Tibial nerve (tissue), 4 donors: ENCODE results near the gene SBSN. TPM values are rescaled to one million over a fixed set of nuclear protein-coding genes. Genes with fewer than 3 reads are reported as not detected.

Experiments
- DNase-seq, 2 donors: peaks; one replicate each; pipeline ENCODE4 v3.0.0-alpha.2; 2019; ENCODE audit warnings: low spot score in 2 of 2
- H3K27ac ChIP-seq, 4 donors: fragments of 200-600 bp; sonication (generic) in 3 of 4; one replicate each; pipeline ENCODE4 v1.5.1; 2017 to 2019; ENCODE audit warnings: mild to moderate bottlenecking in 1 of 4
- H3K27me3 ChIP-seq, 2 donors: fragments of 200-600 bp; sonication (generic) in 1 of 2; one replicate each; pipeline versions ENCODE4 v1.5.1 to v1.6.0; 2017 to 2019
- H3K36me3 ChIP-seq, 3 donors: fragments of 200-600 bp; sonication (generic); one replicate each; pipeline ENCODE4 v1.5.1; 2018 to 2019
- H3K4me1 ChIP-seq, 4 donors: fragments of 200-600 bp; sonication (generic) in 3 of 4; one replicate each; pipeline ENCODE4 v1.5.1; 2017 to 2019
- H3K4me3 ChIP-seq, 4 donors: fragments of 200-600 bp; sonication (generic) in 3 of 4; one replicate each; pipeline ENCODE4 v1.5.1; 2017 to 2019; ENCODE audit warnings: mild to moderate bottlenecking in 1 of 4, moderate library complexity in 1 of 4
- H3K9me3 ChIP-seq, 4 donors: fragments of 200-600 bp; sonication (generic) in 3 of 4; one replicate each; pipeline ENCODE4 v1.5.1; 2017 to 2019
- CTCF ChIP-seq, 5 experiments: fragments of 200-600 bp in 3 of 5; fragments of 450-650 bp in 2 of 5; sonication (generic) in 3 of 5; IDR thresholded peaks; one replicate each; pipeline ENCODE4 v1.5.1; 2016 to 2019; ENCODE audit warnings: antibody characterized with exemption in 5 of 5, mild to moderate bottlenecking in 3 of 5, moderate library complexity in 2 of 5
- EP300 ChIP-seq, 2 donors: sonication (generic); formaldehyde crosslinking; IDR thresholded peaks; one replicate each; pipeline ENCODE4 v1.6.1; 2017; ENCODE audit warnings: antibody characterized with exemption in 2 of 2, mild to moderate bottlenecking in 1 of 2
- POLR2A ChIP-seq, 2 donors: fragments of 450-650 bp; IDR thresholded peaks; one replicate each; pipeline ENCODE4 v1.6.1; 2017; ENCODE audit warnings: antibody characterized with exemption in 2 of 2, mild to moderate bottlenecking in 2 of 2, moderate library complexity in 2 of 2
- WGBS, 2 donors: methylation state at CpG; one replicate each; pipeline ENCODE4 v1.1.5; 2018; 5-methylcytosine and 5-hydroxymethylcytosine counted together
- total RNA-seq, 4 donors: library from RNA; depleted of rRNA; stranded (reverse); fragments of >200 nt; gene quantifications; one replicate each; pipeline ENCODE4 v1.1.0, GENCODE V29; 2016

The SBSN gene
- total RNA-seq, 4 donors from 2014 or later = not detected

GRCh38 chr19:35560677-35561076 is 32.6 kb upstream of the SBSN start:
- H3K27ac ChIP-seq = no peak overlapping the region
- H3K4me3 ChIP-seq = no peak overlapping the region
- no peak for DNase-seq
- H3K27me3 ChIP-seq = peaks cover 0 to 66% of the 10 kb centered on the region in 2 donors
- no peaks in the 10 kb centered on the region for H3K36me3 ChIP-seq
- 58 to 70% methylated on average over 6 of the region's 6 CpGs for WGBS, 2 donors
- H3K4me1 ChIP-seq = peaks cover 0 to 15% (median 2%) of the 10 kb centered on the region in 4 donors
- no peaks in the 10 kb centered on the region for H3K9me3 ChIP-seq
- no peak for TF ChIP-seq POLR2A (IDR thresholded peaks at IDR 0.05)
- no peak for TF ChIP-seq EP300 (IDR thresholded peaks at IDR 0.05)
- TF ChIP-seq CTCF (IDR thresholded peaks at IDR 0.05) = no peak

- Histone ChIP-seq H3K4me3 (no peak overlapping the region), H3K4me1 (peaks cover 0 to 15% (median 2%) of the 10 kb centered on the region in 4 donors), H3K36me3 (no peaks in the 10 kb centered on the region), H3K27me3 (peaks cover 0 to 66% of the 10 kb centered on the region in 2 donors), H3K27ac (no peak overlapping the region), H3K9me3 (no peaks in the 10 kb centered on the region)
- no peak for DNase-seq
- TF ChIP-seq CTCF (IDR thresholded peaks at IDR 0.05) (no peak), POLR2A (IDR thresholded peaks at IDR 0.05) (no peak), EP300 (IDR thresholded peaks at IDR 0.05) (no peak)
- 89 to 90% methylated on average over 18 of the region's 18 CpGs for WGBS, 2 donors
These were observed 32.2 kb upstream of the SBSN start for GRCh38 chr19:35560271-35560670.

- TF ChIP-seq POLR2A (IDR thresholded peaks at IDR 0.05) (no peak), EP300 (IDR thresholded peaks at IDR 0.05) (no peak), CTCF (IDR thresholded peaks at IDR 0.05) (no peak)
- 89 to 91% methylated on average over 23 of the region's 23 CpGs for WGBS, 2 donors
- Histone ChIP-seq H3K9me3 (no peaks in the 10 kb centered on the region), H3K27me3 (peaks cover 0 to 66% of the 10 kb centered on the region in 2 donors), H3K27ac (no peak overlapping the region), H3K4me1 (peaks cover 0 to 15% (median 2%) of the 10 kb centered on the region in 4 donors), H3K4me3 (no peak overlapping the region), H3K36me3 (no peaks in the 10 kb centered on the region)
- DNase-seq = no peak
These were observed 31.7 kb upstream of the SBSN start for GRCh38 chr19:35559781-35560180.

- WGBS, 2 donors = 60 to 76% methylated on average over 9 to 11 of the region's 11 CpGs
- no peak for DNase-seq
- peaks cover 0 to 66% of the 10 kb centered on the region in 2 donors for H3K27me3 ChIP-seq
- no peaks in the 10 kb centered on the region for H3K36me3 ChIP-seq
- H3K9me3 ChIP-seq = no peaks in the 10 kb centered on the region
- no peak overlapping the region for H3K4me3 ChIP-seq
- H3K4me1 ChIP-seq = peaks cover 0 to 15% (median 2%) of the 10 kb centered on the region in 4 donors
- TF ChIP-seq CTCF (IDR thresholded peaks at IDR 0.05) (no peak), POLR2A (IDR thresholded peaks at IDR 0.05) (no peak), EP300 (IDR thresholded peaks at IDR 0.05) (no peak)
- H3K27ac ChIP-seq = no peak overlapping the region
These were observed 31.2 kb upstream of the SBSN start for GRCh38 chr19:35559281-35559659.

GRCh38 chr19:35558400-35559280 is 30.5 kb upstream of the SBSN start:
- no peak for DNase-seq
- WGBS, 2 donors = 49 to 50% methylated on average over 33 to 34 of the region's 53 CpGs
- no peak for TF ChIP-seq EP300 (IDR thresholded peaks at IDR 0.05)
- no peak for TF ChIP-seq POLR2A (IDR thresholded peaks at IDR 0.05)
- no peak for TF ChIP-seq CTCF (IDR thresholded peaks at IDR 0.05)
- Histone ChIP-seq H3K36me3 (no peaks in the 10 kb centered on the region), H3K4me3 (peak overlapping the region in 1 of 4 donors; percentile 44), H3K27me3 (peaks cover 0 to 60% of the 10 kb centered on the region in 2 donors), H3K27ac (no peak overlapping the region), H3K9me3 (no peaks in the 10 kb centered on the region), H3K4me1 (peaks cover 0 to 15% (median 2%) of the 10 kb centered on the region in 4 donors)
